H9 (cell line): Measurements from ENCODE around the gene TMEM178B. TPM values are rescaled to one million over a fixed set of nuclear protein-coding genes. Genes with fewer than 3 reads are reported as not detected.

Source experiments
- DNase-seq: peaks from one replicate; pipeline ENCODE4 v3.0.0-alpha.2; 2017
- H2AFZ ChIP-seq: one replicate; pipeline ENCODE4 v1.6.1; 2013; ENCODE audit warnings: mild to moderate bottlenecking, low read length, control low read depth, moderate library complexity
- H2AK5ac ChIP-seq: 2 replicates; pipeline ENCODE4 v1.6.1; 2013; ENCODE audit warnings: low read length, control low read depth, mixed read lengths; ENCODE audit not compliant: insufficient read length
- H2BK120ac ChIP-seq: one replicate; pipeline ENCODE4 v1.6.1; 2013; ENCODE audit warnings: low read depth, mild to moderate bottlenecking, low read length, control low read depth, inconsistent platforms; ENCODE audit not compliant: poor library complexity, severe bottlenecking
- H2BK12ac ChIP-seq: 2 replicates; pipeline ENCODE4 v1.6.1; 2013; ENCODE audit warnings: low read length, control low read depth, mixed read lengths, low read depth; ENCODE audit not compliant: insufficient read length
- H2BK15ac ChIP-seq: 2 replicates; pipeline ENCODE4 v1.6.1; 2013; ENCODE audit warnings: low read depth, low read length, control low read depth
- H2BK20ac ChIP-seq: one replicate; pipeline ENCODE4 v1.6.1; 2013; ENCODE audit warnings: low read depth, mild to moderate bottlenecking, low read length, control low read depth, inconsistent platforms; ENCODE audit not compliant: poor library complexity, severe bottlenecking
- H2BK5ac ChIP-seq: 2 replicates; pipeline ENCODE4 v1.6.1; 2013; ENCODE audit warnings: low read length, control low read depth, mixed read lengths; ENCODE audit not compliant: insufficient read length
- H3K14ac ChIP-seq: 2 replicates; pipeline ENCODE4 v1.6.1; 2013; ENCODE audit warnings: low read length, control low read depth; ENCODE audit not compliant: insufficient read depth
- H3K18ac ChIP-seq: 2 replicates; pipeline ENCODE4 v1.6.1; 2013; ENCODE audit warnings: low read depth, mild to moderate bottlenecking, mixed read lengths, low read length, control low read depth; ENCODE audit not compliant: insufficient read length
- H3K23ac ChIP-seq: 2 replicates; pipeline ENCODE4 v1.6.1; 2013; ENCODE audit warnings: low read length, control low read depth, mixed read lengths, low read depth; ENCODE audit not compliant: insufficient read length
- H3K23me2 ChIP-seq: 2 replicates; pipeline ENCODE4 v1.6.1; 2013; ENCODE audit warnings: low read depth, mild to moderate bottlenecking, mixed read lengths, low read length, control low read depth; ENCODE audit not compliant: insufficient read length, poor library complexity, severe bottlenecking
- H3K27ac ChIP-seq: 2 replicates; pipeline ENCODE4 v1.5.1; 2013; ENCODE audit warnings: low read length, control low read depth, mixed read lengths, low read depth; ENCODE audit not compliant: insufficient read length
- H3K27me3 ChIP-seq: 2 replicates; pipeline ENCODE4 v1.6.1; 2013; ENCODE audit warnings: low read length, control low read depth, inconsistent platforms; ENCODE audit not compliant: insufficient read depth
- H3K4ac ChIP-seq: 2 replicates; pipeline ENCODE4 v1.6.1; 2013; ENCODE audit warnings: low read depth, mild to moderate bottlenecking, control low read depth, inconsistent platforms, low read length, moderate library complexity
- H3K4me1 ChIP-seq: 2 replicates; pipeline ENCODE4 v1.6.1; 2013; ENCODE audit warnings: low read length, control low read depth, inconsistent platforms; ENCODE audit not compliant: insufficient read depth
- H3K4me2 ChIP-seq: 2 replicates; pipeline ENCODE4 v1.6.1; 2013; ENCODE audit warnings: low read length, control low read depth, mixed read lengths; ENCODE audit not compliant: insufficient read length, insufficient read depth
- H3K56ac ChIP-seq: 2 replicates; pipeline ENCODE4 v1.6.1; 2013; ENCODE audit warnings: low read depth, mild to moderate bottlenecking, mixed read lengths, low read length, control low read depth; ENCODE audit not compliant: insufficient read length
- H3K79me1 ChIP-seq: 2 replicates; pipeline ENCODE4 v1.6.1; 2013; ENCODE audit warnings: low read depth, mild to moderate bottlenecking, moderate library complexity, low read length, control low read depth, inconsistent platforms; ENCODE audit not compliant: insufficient read depth, poor library complexity, severe bottlenecking
- H3K79me2 ChIP-seq: 2 replicates; pipeline ENCODE4 v1.6.1; 2013; ENCODE audit warnings: low read length, control low read depth, inconsistent platforms; ENCODE audit not compliant: insufficient read depth
- H3K9ac ChIP-seq: 2 replicates; pipeline ENCODE4 v1.6.1; 2013; ENCODE audit warnings: low read length, control low read depth, mixed read lengths; ENCODE audit not compliant: insufficient read length; ENCODE audit errors: extremely low read depth
- H3K9me3 ChIP-seq: one replicate; pipeline ENCODE4 v1.6.1; 2013; ENCODE audit warnings: low read depth, low read length, inconsistent platforms; ENCODE audit not compliant: control insufficient read depth
- H3T11ph ChIP-seq: one replicate; pipeline ENCODE4 v1.6.1; 2013; ENCODE audit warnings: mild to moderate bottlenecking, low read length, control low read depth, inconsistent platforms
- H4K20me1 ChIP-seq: one replicate; pipeline ENCODE4 v1.6.1; 2013; ENCODE audit not compliant: control insufficient read depth, insufficient read length, insufficient read depth
- H4K5ac ChIP-seq: 2 replicates; pipeline ENCODE4 v1.6.1; 2013; ENCODE audit warnings: low read depth, mild to moderate bottlenecking, mixed read lengths, low read length, control low read depth; ENCODE audit not compliant: insufficient read length
- H4K8ac ChIP-seq: replicated peaks from 2 replicates; pipeline ENCODE4 v1.6.1; 2013; ENCODE audit warnings: low read length, control low read depth, mixed read lengths, low read depth; ENCODE audit not compliant: insufficient read length
- H4K91ac ChIP-seq: 2 replicates; pipeline ENCODE4 v1.6.1; 2013; ENCODE audit warnings: low read depth, mild to moderate bottlenecking, moderate library complexity, mixed read lengths, low read length, control low read depth; ENCODE audit not compliant: insufficient read length
- H3K27ac Mint-ChIP-seq, 3 experiments: 2 replicates in 2 of 3; 3 replicates in 1 of 3; pipeline ENCODE4 v1.8.0; 2020 to 2021; ENCODE audit warnings: mixed read lengths in 3 of 3, mild to moderate bottlenecking in 1 of 3, moderate library complexity in 1 of 3
- H3K27me3 Mint-ChIP-seq: 2 replicates; pipeline ENCODE4 v1.8.0; 2021; ENCODE audit warnings: low read depth, mild to moderate bottlenecking, moderate library complexity, mixed read lengths
- H3K36me3 Mint-ChIP-seq, 3 experiments: 2 replicates in 2 of 3; 3 replicates in 1 of 3; pipeline ENCODE4 v1.8.0; 2020 to 2021; ENCODE audit warnings: low read depth in 3 of 3, mixed read lengths in 3 of 3; ENCODE audit not compliant: insufficient read depth in 1 of 3
- H3K4me1 Mint-ChIP-seq, 2 experiments: 2 replicates each; pipeline ENCODE4 v1.8.0; 2020; ENCODE audit warnings: mixed read lengths in 2 of 2
- H3K4me3 Mint-ChIP-seq, 2 experiments: 2 replicates in 1 of 2; 3 replicates in 1 of 2; pipeline ENCODE4 v1.8.0; 2020 to 2021; ENCODE audit warnings: mild to moderate bottlenecking in 2 of 2, mixed read lengths in 2 of 2, moderate library complexity in 1 of 2
- H3K9me3 Mint-ChIP-seq, 2 experiments: 2 replicates in 1 of 2; 3 replicates in 1 of 2; pipeline ENCODE4 v1.8.0; 2020; ENCODE audit warnings: mild to moderate bottlenecking in 2 of 2, mixed read lengths in 2 of 2, moderate library complexity in 1 of 2
- WGBS: extraction: QIAGEN DNeasy Blood & Tissue Kit; methylation state at CpG from one replicate; pipeline ENCODE4 v1.1.7; 2013; ENCODE audit warnings: missing lambda C conversion rate, low lambda C conversion rate, mixed read lengths; ENCODE audit not compliant: insufficient read length; ENCODE audit errors: extremely low coverage; 5-methylcytosine and 5-hydroxymethylcytosine counted together
- total RNA-seq: library from RNA; stranded (reverse); gene quantifications from 2 replicates; pipeline ENCODE4 v1.2.1, GENCODE V29; 2021
- TF ChIP-seq, protein P1 (sequence below): fragments of 200-600 bp; sonication (generic); conservative IDR thresholded peaks from 3 replicates; pipeline ENCODE4 v1.8.0; 2021; ENCODE audit warnings: antibody characterized with exemption, mild to moderate bottlenecking

TMEM178B gene
- total RNA-seq, 1 experiment from 2014 or later = 11.3 TPM

DNA sequence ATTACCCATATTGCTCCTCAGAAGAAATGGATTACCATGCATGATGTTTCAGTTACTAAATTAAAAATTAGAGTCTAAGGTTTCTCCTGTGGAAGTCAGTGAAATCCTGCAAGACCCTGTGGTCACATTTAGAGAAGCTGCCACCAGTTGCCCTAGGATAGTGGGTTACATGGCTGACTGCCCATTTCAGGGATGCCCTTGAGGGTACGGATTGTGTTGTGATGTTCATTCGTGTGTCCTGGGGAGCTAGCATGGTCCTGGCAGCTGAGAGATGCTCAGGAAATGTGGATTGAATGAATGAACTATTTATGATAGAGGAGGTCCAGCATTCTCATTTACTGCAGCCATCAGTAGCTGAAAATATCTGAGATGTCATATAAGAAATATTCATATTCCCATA lies 55.1 kb downstream of the TMEM178B start:
- no CpG with 5 or more reads among the region's 2 CpGs for WGBS
- peaks cover 11 to 13% of the 10 kb centered on the region in 2 experiments for H3K4me1 Mint-ChIP-seq
- no peak overlapping the region for H3K4me3 Mint-ChIP-seq

More for the DNA sequence above, 55.1 kb downstream of the TMEM178B start:
- Histone ChIP-seq H2BK12ac (no peak overlapping the region), H4K5ac (no peak overlapping the region), H3K18ac (no peak overlapping the region), H3K79me2 (peaks cover 5% of the 10 kb centered on the region; the same call in 1 of the 2 replicates), H3K23me2 (no peaks in the 10 kb centered on the region), H2BK5ac (no peak overlapping the region), H3K27me3 (no peaks in the 10 kb centered on the region), H2BK120ac (no peak overlapping the region), H2AK5ac (no peak overlapping the region), H4K8ac (no peak overlapping the region), H2AFZ (no peak overlapping the region), H3K27ac (no peak overlapping the region), H3K9ac (no peak overlapping the region), H3K56ac (no peak overlapping the region), H3K4me2 (no peak overlapping the region), H4K20me1 (no peaks in the 10 kb centered on the region), H2BK15ac (no peak overlapping the region), H3K79me1 (no peaks in the 10 kb centered on the region), H2BK20ac (no peak overlapping the region), H4K91ac (no peak overlapping the region), H3K14ac (no peak overlapping the region), H3K23ac (no peak overlapping the region), H3K4ac (no peak overlapping the region), H3K9me3 (no peaks in the 10 kb centered on the region), H3T11ph (no peak overlapping the region), H3K4me1 (peaks cover 7% of the 10 kb centered on the region; the same call in 1 of the 2 replicates)
- DNase-seq = no peak
- H3K36me3 Mint-ChIP-seq = no peaks in the 10 kb centered on the region; a peak in 1 of 7 replicates
- no peaks in the 10 kb centered on the region for H3K9me3 Mint-ChIP-seq
- H3K27me3 Mint-ChIP-seq = no peaks in the 10 kb centered on the region
- H3K27ac Mint-ChIP-seq = peak overlapping the region in 1 of 3 experiments; percentile 78; a peak in 1 of 7 replicates
- TF ChIP-seq, protein P1, sequence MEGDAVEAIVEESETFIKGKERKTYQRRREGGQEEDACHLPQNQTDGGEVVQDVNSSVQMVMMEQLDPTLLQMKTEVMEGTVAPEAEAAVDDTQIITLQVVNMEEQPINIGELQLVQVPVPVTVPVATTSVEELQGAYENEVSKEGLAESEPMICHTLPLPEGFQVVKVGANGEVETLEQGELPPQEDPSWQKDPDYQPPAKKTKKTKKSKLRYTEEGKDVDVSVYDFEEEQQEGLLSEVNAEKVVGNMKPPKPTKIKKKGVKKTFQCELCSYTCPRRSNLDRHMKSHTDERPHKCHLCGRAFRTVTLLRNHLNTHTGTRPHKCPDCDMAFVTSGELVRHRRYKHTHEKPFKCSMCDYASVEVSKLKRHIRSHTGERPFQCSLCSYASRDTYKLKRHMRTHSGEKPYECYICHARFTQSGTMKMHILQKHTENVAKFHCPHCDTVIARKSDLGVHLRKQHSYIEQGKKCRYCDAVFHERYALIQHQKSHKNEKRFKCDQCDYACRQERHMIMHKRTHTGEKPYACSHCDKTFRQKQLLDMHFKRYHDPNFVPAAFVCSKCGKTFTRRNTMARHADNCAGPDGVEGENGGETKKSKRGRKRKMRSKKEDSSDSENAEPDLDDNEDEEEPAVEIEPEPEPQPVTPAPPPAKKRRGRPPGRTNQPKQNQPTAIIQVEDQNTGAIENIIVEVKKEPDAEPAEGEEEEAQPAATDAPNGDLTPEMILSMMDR = no peak
